HG03175 (cell line): ENCODE results near the gene IFT27.
"Not testable (repeated sequence)": the region's sequence is repeated elsewhere in the genome, so short reads cannot be mapped to it uniquely, and the experiment has no call there.

Source experiments
- ATAC-seq: cut with Tn5 transposase; IDR thresholded peaks from one replicate; pipeline ENCODE4 v1.9.1; 2021; ENCODE audit warnings: mild to moderate bottlenecking, moderate library complexity; ENCODE audit not compliant: unreplicated experiment

The IFT27 gene

GRCh38 chr22:36765943-36766450 lies 9.9 kb downstream of the IFT27 start:
- no peak for ATAC-seq

GRCh38 chr22:36765131-36765942 lies 10.6 kb downstream of the IFT27 start:
- ATAC-seq: no peak

GRCh38 chr22:36764641-36765040 lies 11.3 kb downstream of the IFT27 start:
- no peak for ATAC-seq

- no peak for ATAC-seq
These were observed 11.9 kb downstream of the IFT27 start for GRCh38 chr22:36764060-36764459.

GRCh38 chr22:36763576-36763975 lies 12.3 kb downstream of the IFT27 start:
- ATAC-seq: no peak

- no peak for ATAC-seq
These were observed 13.1 kb downstream of the IFT27 start for GRCh38 chr22:36762687-36763260.

- no peak for ATAC-seq
These were observed 14.2 kb downstream of the IFT27 start for GRCh38 chr22:36761553-36762240.

GRCh38 chr22:36760786-36761185 lies 15.1 kb downstream of the IFT27 start:
- ATAC-seq: no peak

GRCh38 chr22:36759481-36760159 lies 16.3 kb downstream of the IFT27 start:
- no peak for ATAC-seq

GRCh38 chr22:36758792-36759271 lies 17.1 kb downstream of the IFT27 start:
- ATAC-seq: no peak

GRCh38 chr22:36757668-36758211 lies 18.2 kb downstream of the IFT27 start:
- ATAC-seq: no peak

- ATAC-seq: no peak
These were observed 18.9 kb downstream of the IFT27 start for GRCh38 chr22:36756746-36757655.

- no peak for ATAC-seq
These were observed 19.9 kb downstream of the IFT27 start for GRCh38 chr22:36756031-36756430.

GRCh38 chr22:36755316-36755715 lies 20.6 kb downstream of the IFT27 start:
- ATAC-seq: no peak

GRCh38 chr22:36754881-36755280 lies 21.0 kb downstream of the IFT27 start:
- ATAC-seq: not testable (repeated sequence)

GRCh38 chr22:36753916-36754315 lies 22.0 kb downstream of the IFT27 start:
- ATAC-seq: no peak

- no peak for ATAC-seq
These were observed 22.7 kb downstream of the IFT27 start for GRCh38 chr22:36753120-36753802.

- no peak for ATAC-seq
These were observed 29.4 kb downstream of the IFT27 start for GRCh38 chr22:36746375-36746970.
